ENCODE results near the gene CDC42SE1.

DNA sequence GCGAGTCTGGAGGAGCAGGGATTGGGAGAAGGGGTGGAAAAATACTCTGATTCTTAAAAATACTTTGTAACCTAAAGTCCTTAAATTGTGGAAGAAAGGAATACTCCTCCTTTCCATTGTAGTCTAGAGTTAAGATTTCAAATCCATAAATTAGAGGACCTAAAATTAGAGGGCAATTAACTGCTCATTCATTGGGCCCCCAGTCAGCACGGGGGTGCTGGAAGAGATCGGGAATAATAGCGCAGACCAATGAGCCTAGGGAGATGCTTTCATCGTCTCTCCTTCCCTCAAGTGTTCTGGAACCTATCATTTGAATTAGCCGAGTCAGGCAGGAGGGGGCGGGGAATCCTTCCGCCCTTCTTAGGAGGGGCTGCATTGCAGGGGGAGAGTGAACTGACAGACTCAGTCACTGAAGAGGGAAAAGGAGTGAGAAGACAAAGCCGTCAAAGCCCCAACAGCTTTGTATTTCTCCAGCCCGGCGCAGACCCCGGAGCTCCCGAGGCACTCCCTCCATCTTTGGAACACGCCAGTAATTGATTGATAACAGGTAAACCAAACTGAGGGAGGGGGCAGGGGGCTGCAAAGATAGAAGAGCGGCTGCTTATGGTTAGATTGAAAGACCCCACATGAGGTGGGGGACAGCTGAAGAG lies 710 bp upstream of the CDC42SE1 start, which contains the start of gene MLLT11:
- TF ChIP-seq POLR2A (IDR thresholded peaks at IDR 0.05; ENCODE audit: low read depth, low read length) (no peak), POLR2AphosphoS5 (IDR thresholded peaks at IDR 0.05; ENCODE audit: low read depth, low read length) (no peak), PAX5 (IDR thresholded peaks at IDR 0.05; ENCODE audit: insufficient read depth, low read length, severe bottlenecking) (no peak), TAF1 (IDR thresholded peaks at IDR 0.05; ENCODE audit: low read depth, low read length) (no peak), SPI1 (IDR thresholded peaks at IDR 0.05; ENCODE audit: low read depth, low read length) (no peak)
